Effector CD8-positive, alpha-beta T cell (primary cell): ENCODE measurements around the gene KCNN4.
"Not testable (repeated sequence)": the region's sequence is repeated elsewhere in the genome, so short reads cannot be mapped to it uniquely, and the experiment has no call there.

Experiments
- DNase-seq: peaks from one replicate; lab custom pipeline; 2025; lab: John Stamatoyannopoulos, UW
- total RNA-seq, 4 experiments: gene quantifications; one replicate each; lab custom pipeline; 2026; lab: John Stamatoyannopoulos, UW

The KCNN4 gene
- total RNA-seq = 6.2 to 68.7 (median 18.2) reads per million in 4 experiments

DNA sequence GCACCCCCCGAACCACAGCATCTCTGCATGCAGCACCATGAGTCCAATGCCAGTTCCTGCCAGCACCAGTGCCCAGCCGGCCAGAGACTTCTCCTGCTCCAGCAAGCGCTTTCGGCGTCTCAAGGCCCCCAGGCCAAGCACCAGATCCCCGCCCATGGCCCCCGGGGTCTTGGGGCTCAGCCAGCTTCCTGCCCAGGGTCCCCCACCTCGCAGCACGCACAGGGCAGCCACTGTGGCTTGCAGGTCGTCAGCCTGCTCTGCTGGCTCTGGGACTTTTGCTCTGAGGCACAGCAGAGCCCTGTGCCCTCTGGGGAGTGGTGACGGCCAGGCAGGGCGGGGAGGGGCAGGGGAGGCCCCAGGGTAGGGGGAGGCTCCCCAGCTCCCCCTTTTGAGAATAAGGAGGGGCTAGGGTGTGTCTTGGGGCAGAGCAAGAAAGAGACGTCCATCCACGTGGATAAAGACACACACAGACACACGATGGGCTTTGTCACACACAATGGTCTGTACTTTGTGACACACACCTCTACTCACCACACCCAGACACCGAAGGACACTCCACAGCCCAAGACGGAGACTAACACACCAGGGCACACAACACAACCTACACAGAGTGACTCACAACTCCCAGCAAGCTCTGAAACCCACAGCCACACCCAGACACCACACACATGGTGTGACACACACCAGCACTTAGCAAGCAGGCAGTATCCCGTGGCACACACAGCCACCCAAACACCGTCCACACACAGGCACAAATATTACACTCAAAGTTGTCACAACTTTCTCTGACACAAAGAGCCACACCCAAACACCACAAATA, at the start of gene KCNN4:
Gene KCNN4, minus strand, starts transcription at position 268 of the 820 bp plus-strand sequence. Its CDS starts 112 bp downstream, at position 156.
- DNase-seq = no peak

DNA sequence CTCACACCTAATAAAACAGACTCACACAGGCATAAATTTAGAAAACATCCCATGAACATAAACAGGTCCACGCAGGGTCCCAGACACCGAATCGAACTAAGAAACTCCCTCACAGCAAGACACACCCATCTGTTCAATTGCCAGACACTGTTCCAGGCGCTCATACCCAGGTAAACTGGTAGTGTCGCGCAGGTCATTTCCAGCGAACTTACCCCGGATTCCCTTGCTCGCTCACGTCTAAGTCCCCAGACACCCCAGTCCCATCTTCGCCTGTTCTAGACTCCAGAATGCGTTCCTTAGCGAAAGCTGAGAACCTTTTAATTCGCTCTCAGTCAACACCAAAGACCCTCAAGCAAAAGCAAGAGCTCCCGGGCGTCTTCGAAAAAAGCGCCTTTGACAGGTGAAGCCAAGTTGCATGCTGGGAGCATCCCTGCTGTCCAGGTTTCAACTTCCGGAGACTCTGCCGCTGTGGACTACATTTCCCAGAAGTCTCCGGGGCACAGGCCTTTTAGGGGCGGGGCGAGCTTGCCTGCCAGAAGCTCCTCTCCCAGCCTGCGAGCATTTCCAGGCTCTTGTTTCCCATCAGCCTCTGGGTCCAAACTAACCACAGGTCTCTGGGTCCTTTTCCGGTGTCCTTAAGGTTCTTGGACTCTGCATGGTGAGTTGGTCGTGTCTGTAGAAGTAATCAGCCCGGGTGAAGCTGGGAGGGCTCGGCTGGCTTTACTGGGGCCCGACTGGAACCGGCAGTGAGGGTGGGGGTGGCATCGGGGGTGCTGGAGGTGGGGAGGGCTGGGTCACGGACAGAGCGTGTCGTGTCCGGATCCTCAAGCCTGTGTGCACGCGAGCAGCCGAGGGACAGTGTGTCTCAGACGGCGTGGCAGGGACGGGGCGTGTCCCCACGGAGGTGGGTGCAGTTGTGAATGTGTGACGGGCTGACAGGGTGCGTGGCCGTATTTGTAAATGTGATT, 46.3 kb upstream of the KCNN4 start, which contains the start of gene ZNF283:
Gene ZNF283, plus strand, starts transcription at position 535 of the 968 bp plus-strand sequence. CDS start 6,184 bp downstream, outside the sequence.
- peak; percentile 75 for DNase-seq

DNA sequence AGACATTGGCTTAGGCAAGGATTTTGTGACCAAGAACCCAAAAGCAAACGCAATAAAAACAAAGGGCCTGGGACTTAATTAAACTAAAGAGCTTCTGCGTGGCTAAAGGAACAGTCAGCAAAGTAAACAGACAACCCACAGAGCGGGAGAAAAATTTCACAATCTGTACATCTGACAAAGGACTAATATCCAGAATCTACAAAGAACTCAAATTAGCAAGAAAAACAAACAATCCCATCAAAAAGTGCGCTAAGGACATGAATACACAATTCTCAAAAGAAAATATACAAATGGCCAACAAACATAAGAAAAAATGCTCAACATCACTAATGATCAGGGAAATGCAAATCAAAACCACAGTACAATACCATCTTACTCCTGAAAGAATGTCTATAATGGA, 43.8 kb upstream of the KCNN4 start:
- DNase-seq = not testable (repeated sequence)

DNA sequence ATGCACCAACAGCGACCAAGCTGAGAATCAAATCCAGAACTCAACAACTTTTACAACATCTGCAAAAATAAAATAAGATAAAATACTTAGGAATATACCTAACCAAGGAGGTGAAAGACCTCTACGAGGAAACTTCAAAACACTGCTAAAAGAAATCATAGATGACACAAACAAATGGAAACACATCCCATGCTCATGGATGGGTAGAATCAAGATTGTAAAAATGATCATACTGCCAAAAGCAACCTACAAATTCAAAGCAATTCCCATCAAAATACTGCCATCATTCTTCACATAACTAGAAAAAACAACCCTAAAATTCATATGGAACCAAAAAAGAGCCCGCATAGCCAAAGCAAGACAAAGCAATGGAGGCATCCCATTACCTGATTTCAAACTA, 43.1 kb upstream of the KCNN4 start:
- not testable (repeated sequence) for DNase-seq

DNA sequence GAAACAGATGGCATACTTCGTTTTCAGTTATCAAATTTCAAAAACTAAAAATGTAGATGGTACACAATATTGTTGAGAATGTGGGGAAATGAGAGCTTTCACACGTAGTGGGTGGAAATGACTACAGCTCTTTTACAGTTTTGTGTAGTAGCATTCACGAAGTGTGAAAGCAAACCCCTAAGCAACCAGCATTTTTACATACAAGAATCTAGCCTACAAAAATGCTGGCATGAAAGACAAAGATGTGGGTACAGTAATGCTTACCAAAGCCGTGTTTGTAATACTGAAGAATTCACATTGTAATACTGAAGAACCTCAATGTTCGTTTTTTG, 40.1 kb upstream of the KCNN4 start:
- no peak for DNase-seq

DNA sequence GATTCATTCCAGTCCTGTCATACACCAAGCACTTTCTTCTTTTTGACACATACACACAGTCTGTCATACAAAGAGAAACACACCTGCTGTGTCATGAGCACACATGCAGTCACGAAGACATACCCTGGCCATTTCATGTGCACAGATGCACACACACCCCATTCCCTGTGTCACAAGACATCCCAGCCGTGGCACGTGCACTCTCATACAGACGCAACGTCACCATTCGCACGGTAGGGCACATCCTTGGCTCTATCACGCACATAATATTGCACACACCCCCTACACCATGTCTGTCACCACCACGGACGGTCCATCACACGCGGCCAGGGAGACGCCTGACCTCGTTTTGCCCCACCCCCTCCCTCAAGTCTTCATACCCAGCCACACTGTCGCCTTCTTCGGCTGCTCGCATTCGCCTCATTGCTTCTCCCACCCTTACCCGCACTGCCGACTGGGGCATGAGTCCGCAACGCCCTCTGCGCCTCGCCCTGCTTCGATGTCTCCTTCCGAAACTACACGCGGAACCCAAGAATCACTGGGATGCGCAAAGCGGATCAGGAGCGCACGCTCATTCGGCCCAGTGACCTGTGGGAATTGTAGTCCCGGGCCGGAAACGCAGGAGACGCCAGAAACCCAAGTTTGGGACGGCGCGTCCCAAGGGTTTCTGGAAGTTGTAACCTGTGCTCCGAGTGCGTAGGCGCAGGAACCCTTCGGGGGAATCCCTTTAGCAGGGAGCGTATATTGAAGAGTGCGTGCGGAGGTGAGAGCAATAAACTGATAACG, 39.5 kb upstream of the KCNN4 start:
- no peak for DNase-seq

DNA sequence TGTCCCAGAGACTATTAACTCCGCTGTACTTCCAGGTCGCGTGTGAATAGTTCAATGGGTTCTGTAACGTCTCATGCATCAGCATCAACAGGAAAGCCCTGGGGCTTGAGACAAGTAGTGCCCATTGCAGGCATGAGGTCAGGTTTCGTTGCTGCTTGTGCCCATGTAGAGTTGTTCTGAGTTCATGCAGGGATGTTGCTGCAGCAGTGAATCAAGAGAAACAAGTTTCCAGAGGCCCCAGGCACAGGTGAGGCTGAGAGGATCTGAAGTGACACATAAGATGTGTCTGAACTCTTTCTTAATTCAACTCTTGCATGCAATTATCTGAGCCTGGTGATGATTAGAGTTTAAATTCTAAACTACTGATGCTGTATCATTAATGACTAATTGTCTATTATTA, 37.7 kb upstream of the KCNN4 start:
- no peak for DNase-seq

DNA sequence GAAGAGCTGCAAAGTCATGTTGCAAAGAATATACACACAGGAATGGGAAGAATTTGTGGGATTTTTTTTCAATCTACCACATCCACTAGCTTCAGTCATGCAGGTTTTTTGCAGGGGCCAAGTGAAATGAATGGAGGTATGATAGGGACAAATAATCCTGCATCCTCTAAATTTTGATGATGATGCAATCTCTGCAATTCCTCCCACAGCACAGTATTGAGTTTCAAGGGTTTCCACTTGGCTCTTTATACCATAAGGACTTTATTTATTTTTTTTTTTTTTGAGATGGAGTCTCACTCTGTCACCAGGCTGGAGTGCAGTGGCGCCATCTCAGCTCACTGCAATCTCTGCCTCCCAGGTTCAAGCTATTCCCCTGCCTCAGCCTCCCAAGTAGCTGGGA, 36.7 kb upstream of the KCNN4 start:
- not testable (repeated sequence) for DNase-seq

DNA sequence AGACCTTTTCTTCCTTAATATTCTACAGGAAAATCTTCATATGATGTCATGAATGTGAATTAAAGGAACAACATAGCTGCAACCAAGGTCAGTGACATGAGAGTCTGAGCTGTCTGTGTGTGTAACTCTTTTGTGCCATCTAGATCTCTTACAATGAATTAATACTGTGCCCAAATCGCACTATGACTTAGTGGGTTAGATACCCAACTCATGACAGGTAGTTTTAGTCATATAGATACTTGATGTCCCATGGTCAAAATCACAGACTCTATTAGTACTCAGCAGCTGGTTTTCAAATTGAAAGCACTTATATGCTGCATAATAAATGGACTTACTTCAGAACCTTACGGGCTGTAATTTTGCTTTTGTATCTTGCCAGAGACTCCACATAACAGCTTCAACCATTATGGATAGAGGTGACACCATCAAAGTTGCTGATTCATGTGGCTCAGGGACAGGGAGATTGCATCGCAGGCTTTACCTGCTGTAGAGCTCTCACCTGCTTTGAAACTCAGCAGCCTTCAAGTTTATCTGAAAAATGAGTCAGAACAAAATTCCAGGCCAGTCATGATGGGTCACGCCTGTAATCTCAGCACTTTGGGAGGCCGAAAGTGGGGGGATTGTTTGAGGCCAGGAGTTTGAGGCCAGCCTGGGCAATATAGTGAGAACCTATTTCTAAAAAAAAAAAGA, 34.0 kb upstream of the KCNN4 start:
- DNase-seq = no peak

DNA sequence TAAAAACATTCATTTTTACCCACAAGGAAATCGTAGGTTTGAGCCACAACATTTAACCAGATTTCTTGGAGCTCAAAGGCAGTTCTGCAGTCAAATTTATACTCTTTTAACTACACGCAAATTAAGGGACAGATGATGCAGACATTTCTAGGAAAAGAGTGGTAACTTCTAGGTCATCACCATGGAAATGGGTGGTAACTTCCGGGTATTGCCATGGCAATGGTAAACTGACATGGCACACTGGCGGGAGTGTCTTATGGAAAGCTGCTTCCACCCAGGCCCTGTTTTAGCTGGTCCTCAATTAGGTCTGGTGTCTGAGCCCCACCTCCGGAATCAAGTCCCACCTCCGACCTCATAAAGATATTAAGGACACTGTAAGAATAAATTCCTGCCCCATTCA, 31.9 kb upstream of the KCNN4 start:
- DNase-seq = no peak

DNA sequence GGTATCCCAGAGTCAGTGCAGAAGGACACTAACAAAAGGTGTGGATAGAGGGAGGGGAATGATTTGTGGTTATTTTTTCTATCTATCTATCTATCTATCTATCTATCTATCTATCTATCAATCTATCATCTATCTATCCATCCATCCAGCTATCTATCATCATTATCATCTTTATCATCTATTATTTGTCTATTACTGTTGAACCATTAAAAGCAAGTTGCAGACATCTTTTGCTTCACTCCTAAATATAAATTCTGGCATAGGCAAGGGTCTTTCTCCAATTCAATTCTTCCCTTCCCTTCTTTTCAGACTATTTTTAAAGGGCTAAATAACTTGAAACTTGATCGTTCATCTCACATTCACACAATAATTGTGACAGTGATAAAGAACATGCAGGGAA, 31.5 kb upstream of the KCNN4 start:
- DNase-seq = no peak

DNA sequence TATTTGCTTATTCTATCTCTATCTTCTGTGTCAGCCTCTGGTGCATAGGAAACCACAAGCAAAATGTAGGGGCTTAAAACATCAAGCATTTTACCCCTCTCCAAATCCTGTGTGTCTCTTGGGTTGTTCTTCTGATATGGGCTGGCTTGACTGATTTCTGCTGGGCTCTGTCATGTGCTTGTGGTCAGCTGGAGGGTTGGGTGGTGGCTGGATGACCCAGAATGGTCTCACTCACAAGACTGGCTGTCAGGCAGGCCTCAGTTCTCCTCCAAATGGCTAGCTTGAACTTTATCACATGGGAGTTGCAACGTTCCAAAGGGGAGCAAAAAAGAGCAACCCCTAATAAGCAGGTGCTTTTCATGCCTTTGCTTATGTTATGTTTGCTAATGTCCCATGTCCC, 31.1 kb upstream of the KCNN4 start:
- no peak for DNase-seq

DNA sequence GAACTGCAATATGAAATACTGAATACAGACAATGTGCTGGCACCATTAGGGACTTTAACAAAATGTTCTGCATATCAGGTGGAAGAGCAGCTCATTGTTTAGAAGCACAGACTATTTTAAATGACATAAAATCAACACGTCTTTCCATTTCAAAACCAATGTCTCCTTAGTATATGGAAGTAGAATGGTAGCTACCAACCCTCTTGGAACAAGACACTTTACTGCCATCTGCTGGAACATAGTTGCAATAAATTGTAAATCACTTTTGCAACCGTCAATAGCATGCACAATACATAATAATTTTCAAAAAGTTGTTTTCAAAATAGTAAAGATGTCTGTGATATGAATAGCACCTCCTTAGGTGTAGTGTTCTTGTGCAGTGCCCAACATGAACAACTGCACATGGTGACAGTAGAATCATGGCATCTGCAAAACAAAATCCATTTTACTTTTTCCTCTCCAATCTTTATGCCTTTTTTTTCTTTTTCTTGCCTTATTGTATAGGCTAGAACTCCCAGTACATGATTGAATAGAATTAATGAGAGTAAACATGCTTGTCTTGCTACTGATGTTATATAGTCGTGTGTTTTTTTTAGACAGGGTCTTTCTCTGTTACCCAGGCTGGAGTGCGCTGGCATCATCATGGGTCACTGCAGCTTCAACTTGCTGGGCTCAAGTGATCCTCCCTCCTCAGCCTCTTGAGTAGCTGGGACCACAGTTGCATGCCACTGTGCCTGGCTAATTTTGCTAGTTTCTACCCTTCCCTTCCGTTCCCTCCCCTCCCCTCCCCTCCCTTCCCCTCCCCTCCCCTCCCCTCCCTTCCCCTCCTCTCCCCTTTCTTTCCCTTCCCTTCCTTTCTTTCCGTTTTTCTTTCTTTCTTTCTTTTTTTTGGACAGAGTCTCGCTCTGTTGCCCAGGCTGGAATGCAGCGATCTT, 29.3 kb upstream of the KCNN4 start:
- DNase-seq = no peak

DNA sequence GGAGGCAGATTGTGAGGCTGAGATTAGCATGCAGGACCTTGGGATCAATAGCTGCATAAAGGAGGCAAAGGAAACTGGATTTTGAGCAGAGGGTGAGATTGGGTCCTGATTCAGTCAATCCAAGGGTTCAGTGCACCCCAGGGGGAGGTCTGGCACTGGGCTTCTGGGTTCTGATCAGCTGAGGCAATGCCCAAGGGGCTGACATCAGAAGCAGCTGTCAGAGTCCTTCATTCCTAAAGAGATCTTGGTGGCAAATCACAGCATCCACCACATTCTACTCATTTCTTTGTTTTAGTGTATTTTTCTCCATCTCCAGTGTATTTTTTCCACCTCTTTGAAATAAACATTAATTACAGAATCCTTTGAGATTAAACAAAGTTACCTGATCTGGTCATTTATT, 26.9 kb upstream of the KCNN4 start:
- no peak for DNase-seq

DNA sequence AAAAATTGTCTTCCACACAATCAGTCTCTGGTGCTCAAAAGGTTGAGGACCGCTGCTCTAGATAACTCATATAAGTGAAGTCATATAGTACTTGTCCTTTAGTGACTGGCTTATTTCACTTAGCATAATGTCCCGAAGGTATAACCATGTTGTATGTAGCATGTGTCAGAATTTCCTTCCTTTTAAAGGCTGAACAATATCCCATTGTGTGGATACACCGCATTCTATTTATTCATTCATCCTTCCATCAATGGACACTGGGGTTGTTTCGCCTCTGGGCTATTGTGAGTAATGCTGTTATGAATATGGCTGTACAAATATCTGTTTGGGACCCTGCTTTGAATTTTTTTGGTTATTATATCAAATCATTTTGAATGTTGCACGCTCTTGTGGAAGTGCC, 26.1 kb upstream of the KCNN4 start:
- no peak for DNase-seq

DNA sequence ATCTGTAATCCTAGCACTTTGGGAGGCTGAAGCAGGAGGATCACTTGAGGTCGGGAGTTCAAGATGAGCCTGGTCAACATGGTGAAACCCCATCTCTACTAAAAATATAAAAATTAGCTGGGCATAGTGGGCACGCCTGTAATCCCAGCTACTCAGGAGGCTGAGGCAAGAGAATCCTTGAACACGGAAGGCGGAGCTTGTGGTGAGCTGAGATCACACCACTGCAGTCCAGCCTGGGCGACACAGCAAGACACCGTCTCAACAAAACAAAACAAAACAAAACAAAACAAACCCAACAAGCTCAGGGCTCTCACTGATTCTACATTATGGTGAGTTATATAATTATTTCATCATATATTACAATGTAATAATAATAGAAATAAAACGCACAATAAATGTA, 25.6 kb upstream of the KCNN4 start:
- not testable (repeated sequence) for DNase-seq

DNA sequence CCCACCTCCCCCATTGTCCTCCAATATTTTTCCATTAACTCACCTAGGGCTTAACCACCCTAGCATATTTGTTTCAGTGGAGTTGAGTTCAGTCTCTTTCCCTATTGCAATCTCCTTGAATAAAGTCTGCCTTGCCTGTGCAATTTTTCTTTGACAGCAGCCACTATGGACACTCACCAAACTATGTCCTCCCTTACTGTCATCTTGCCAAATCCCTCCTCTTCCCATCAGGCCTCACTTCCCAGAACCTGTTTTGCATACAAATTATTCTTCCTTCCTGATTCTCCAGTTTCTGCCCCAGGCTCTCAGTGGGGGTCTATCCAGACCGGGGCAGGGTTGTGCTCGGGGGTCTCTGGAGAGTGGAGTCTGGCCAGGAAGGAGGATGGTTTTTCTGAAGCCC, 23.7 kb upstream of the KCNN4 start:
- no peak for DNase-seq

DNA sequence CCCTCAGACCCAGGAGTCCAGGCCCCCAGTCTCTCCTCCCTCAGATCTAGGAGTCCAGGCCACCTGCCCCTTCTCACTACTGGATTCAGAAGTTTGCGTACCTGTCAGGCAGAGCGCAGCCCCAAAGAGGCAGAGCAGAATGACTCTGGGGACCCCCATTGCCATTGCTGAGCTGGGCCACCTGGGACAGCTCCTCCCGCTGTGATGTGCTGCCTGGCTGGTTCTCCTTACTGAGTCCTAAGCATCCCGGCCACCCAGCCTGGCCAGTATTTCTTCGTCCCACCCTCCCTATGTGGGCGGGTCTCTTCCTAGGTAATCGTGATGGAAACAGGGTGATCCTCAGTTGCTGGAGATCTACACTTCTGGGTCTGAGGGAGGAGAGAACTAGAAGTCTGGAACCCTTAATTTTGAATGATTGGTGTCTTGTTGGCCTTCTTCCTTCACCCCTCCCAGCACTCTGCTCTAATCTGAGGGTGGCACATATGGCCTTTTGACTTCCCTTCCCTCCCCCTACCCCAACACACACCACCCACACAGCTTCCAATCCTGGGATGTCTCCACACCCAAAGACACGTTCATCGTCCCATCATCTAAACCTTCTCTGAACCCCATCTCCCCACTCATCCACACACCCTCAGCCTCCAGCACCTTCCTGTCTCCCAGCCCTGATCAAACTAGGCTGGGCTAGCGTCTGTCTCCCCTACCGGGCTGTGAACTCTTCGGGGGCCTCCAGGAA, 21.6 kb upstream of the KCNN4 start, which contains the start of gene LYPD5:
Gene LYPD5, minus strand, starts transcription at position 232 of the 736 bp plus-strand sequence. Its CDS starts 67 bp downstream, at position 165.
- DNase-seq = no peak

DNA sequence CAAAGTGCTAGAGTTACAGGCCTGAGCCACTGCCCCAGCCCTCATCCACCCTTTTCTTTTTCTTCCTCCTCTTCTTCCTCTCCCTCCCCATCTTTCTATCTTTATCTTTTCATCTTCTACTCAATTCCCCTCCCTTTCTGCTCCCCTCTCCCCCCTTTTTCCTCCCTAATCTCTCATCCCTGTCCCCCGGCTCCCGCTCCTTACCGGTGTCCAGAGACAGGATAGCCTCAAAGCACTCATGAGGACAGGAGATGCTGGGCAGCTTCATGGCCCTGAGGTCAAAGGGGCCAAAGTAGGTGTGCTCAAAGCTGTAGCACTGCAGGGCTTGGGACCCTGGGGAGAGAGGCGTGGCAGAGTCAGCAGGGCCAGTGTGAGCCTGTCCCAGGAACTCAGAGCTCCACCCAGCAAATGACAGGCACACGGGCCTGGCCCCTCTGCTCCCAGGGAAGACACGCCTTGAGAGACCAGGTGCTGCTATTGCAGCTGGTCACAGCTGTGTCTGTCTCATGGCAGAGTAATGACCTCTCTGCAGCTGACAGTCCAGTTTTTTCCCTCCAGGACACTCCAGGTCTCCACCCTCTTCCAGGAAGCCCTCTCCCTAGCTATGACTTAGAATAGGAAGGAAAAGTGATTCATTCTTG, 18.8 kb upstream of the KCNN4 start:
- DNase-seq = no peak
